NCI-H1417 (cell line): ENCODE results near the gene CCDC141.

Experiments
- DNase-seq, 3 experiments: peaks; one replicate each; lab custom pipeline; 2025; lab: John Stamatoyannopoulos, UW

The CCDC141 gene

DNA sequence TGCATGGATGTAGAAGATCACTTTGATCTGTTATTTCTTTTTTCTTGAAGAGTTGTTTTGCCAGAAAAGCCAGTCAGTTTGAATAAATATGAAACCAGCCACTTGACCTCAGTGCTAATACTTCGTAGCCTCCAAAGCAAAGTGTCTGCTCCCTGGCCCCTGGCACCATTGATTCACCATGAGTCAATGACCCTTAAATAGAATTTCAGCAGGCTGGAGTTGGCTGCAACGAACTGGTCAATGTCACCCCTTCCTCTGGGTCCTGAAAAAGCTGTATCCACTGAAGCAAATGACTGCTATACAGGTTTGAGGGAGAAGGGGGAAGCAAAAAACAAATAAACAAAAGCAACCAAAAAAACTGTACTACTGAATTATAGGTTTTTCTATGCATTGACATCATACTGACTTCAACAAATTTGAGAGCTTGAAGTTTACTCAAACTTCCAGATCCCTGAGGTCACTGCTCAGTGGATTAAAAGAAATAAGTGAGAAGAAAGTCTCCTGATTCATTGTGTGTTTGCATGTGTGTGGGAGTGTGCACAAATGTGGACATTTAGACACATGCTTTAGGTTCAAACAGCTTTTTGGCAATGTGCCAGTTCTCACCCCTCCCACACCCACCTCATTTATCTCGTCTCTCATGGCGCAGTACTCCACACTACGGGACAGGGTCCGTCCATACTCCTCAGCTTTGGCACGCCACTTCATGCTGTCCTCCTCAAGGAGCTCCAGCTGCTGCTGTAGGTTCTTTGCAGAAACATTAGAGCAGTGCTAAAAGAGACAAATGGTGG lies 184.6 kb downstream of the CCDC141 start:
- peak in 2 of 3 experiments; percentile 50 to 76 for DNase-seq

DNA sequence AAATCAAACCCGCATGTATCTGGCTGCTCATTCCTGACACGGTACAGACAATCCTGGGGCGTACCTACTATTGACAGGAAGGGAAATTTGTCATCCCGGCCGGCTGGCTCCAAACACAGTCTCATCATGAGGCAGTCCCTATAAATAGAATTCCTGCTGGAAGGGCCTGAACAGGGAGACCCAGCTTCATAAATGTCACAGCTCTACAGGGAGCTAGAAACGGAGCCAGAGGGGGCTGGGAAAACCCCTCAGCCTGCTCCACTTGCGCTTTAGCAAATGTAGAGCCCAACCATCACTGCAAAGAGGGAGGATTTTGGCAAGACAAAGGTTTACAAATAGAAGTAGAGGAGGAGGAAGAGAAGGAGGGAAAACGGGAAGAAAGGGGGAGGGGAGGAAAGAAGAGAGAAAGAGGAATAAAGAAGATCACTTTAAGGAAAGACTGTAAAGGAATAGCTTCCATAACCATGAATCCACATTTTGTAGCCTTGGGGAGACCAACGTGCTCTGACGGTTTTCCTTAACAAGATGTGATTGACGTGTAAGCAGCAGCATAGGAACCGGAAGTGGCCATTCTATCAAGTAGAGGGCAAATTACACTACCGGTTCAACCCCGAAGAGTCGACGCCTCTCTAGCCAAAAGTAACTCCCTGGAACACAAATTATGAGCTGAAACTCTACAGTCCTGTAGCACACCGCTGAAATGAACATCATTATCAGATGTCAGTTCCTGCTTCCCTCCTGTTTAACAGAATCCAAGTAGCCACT lies 185.9 kb downstream of the CCDC141 start:
- no peak for DNase-seq

DNA sequence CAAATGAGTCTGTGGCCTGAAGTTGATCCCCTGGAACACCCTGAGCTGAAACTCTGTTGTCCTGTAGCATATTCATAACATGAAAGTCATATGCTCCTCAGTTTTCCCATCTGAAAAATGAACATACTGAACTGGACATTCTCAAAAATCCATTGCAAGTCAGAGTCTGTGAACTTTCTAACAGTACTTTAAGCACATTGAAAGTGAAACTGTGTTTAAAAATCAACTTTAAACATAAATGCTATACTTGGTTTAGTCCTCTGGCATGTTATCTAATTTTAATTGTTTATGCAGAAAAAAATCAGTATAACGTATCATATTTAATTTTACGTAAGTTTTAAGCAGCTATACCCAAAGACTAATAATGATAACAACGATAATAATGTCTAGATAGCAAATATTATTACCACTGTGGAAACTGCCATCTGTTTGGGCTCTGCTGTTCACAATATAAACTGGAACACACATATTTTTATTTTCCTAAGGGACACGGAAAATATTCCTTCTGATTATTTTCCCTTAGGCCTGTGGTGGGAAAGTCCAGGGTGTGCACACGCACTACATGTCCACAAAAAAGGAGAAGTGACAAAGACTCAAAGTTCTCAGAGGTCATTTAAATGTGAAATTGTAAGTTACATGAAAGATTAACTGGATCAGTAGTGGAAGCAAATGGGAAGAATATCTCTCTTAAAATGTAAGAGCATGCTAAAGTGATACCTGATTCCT lies 186.6 kb downstream of the CCDC141 start:
- no peak for DNase-seq

DNA sequence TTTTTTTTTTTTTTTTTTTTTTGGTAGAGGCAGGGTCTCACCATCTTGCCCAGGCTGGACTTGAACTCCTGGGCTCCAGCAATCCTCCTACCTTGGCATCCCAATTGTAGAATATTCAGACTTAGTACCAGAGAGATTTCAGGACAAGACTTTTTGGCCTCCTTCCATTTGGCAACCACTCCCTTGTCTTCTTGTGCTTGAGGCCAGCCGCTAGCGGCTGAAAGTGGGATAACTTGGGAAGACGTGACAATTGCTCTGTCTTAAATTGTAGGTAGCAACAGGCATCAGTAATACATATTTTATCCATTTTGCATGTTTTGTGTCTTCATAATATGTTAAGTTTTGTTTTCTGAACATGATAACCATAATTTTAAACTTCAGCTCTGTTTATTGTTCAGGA lies 189.4 kb downstream of the CCDC141 start:
- no peak for DNase-seq

- DNase-seq = no peak
These were observed 190.2 kb downstream of the CCDC141 start for GRCh38 chr2:178859730-178860129.

DNA sequence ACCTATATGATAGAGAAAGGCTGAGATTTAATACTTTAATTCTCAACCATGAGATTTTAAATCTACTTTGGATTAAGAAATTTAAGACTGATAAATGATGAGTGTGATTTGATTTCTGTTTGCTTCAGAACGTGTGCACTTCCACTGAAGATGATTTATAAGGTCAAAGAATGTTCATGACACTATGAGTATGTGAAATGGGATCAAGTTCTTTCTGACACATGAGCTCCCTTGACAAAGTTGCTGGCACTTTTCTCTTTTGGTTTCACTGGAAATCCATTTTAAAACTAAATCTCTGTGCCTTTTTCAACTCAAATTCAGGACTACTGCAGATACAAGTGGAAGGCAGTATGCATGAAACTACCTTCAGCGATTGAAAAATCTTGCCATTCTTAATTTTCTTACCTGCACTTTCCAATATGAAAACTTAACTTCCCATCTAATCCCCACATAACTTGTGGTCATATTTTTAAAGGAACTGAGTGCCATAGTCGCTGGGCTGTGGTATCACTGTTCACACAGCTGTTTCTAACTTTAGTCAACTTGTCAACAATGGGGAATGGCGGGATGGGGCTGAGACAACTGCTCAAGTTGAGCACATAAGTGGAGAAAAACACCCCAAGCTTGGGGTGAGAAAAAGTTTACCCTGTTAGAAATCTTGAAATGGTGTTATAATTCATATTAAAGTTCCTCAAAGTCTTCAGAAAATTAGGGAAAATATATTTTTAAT lies 190.9 kb downstream of the CCDC141 start:
- no peak for DNase-seq

- no peak for DNase-seq
These were observed 194.8 kb downstream of the CCDC141 start for GRCh38 chr2:178855151-178855550.

DNA sequence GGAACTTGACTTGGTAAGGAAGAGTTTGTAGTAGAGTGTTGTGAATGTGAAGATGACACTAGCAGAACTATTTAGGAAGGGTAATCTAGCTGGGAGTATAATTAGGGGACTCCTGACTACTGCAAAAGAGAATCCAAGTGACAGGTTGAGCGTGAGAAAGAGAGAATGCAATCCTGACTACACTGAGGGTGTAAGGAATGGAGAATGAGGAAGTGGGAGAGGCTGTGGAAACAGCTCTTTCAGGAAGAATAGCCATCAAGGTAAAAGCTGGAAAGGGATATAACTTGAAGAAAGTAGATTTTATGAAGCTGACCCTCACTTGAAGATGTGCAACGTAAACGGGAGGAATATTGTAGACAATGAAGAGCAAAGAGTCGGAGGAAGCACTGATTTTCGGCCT lies 201.6 kb downstream of the CCDC141 start:
- DNase-seq = no peak

DNA sequence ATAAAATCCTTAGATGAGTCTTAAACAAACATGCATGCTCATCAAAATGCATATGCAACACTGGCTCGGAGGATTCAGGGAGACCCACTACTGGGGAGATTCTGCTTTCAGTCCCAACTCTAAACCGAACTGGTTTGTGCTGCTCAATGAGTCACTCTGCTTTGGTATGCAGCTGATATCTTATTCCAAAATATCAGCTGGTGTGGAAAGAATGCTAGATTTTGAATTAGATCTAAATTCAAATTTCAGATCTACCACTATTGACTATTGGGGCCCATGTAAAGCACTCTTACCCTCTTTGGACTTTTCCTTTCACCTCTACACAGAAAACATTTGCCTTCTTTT lies 203.5 kb downstream of the CCDC141 start:
- DNase-seq = no peak

DNA sequence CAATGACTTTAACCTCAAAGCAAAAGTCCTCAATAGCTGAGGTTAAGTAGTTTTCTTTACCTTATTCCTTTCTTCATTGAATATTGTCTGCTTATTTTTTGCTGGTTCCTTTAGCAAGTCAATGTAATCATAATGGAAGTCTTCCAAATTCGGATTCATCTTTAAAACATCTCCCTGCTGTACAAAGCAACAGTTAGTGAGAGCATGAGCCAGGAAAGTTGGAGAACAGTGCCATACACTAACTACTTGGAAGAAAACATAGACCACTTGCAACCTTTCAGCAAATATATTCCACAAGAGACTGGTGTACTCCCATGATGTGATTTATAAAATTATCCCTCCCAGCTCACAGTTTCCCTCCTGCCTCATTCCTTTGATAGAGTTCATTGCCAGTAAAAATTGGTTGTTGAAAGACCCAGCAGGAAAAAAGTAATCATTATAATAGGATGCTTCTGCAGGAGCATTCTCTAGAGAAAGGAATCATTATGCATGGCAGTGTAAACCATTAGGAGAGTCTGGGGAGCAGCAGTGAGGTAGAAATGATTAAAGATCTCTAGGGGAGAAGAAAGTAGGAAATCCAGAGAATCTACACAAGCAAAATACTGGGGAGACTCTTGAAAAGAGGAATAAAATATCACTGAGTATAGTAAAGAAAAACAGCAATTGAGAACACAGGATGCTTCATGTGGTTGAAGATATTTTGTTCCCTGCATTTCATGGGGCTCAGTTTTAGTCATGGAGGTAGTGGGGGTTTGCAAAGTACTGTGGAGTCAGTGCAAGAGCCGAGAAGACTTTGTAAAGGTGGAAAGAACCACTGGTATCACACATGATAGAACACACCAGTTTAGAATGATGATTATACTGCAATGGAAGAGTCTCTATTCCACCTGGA lies 204.1 kb downstream of the CCDC141 start:
- DNase-seq = peak in 1 of 3 experiments; percentile 35

GRCh38 chr2:178844701-178845100 lies 205.2 kb downstream of the CCDC141 start:
- DNase-seq = peak in 1 of 3 experiments; percentile 44

- DNase-seq = peak in 1 of 3 experiments; percentile 44
These were observed 205.7 kb downstream of the CCDC141 start for GRCh38 chr2:178844269-178844668.

DNA sequence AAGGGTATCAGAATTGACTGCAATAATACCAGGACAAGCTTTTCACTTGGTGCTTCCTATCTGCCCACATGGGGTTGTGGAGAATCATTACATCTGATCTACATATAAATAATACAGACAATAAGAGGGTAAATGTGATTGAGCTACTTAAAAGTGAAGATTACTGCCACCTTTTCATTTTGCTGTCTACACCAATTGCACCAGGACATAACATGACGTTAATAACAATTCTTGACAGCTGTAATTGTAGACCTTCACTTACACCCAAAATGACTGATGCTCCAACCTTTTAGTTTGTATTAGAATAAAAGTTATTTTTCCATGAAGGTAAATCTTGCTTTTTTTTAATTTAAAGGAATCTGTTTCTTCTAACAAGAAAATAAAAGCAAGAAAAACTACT lies 206.2 kb downstream of the CCDC141 start:
- DNase-seq = peak in 1 of 3 experiments; percentile 52

DNA sequence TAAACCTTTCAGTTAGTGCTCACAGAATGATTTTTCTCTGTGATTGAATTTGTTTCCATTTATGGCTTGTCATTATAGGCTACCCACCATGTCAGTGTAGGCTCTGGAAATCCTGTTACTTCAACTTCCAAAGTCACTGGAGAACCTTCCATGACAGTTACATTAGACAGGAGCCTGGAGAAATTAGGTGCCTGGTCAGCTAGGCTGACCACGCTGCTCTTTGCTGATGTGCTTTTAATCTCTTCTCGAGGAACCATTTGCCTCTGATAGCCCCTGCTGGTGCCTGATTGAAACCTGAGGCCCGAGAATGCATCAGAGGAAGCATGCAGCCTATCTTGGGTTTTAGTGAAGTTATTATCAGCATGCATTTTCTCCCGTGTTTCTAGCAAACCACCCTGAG lies 213.1 kb downstream of the CCDC141 start:
- no peak for DNase-seq

DNA sequence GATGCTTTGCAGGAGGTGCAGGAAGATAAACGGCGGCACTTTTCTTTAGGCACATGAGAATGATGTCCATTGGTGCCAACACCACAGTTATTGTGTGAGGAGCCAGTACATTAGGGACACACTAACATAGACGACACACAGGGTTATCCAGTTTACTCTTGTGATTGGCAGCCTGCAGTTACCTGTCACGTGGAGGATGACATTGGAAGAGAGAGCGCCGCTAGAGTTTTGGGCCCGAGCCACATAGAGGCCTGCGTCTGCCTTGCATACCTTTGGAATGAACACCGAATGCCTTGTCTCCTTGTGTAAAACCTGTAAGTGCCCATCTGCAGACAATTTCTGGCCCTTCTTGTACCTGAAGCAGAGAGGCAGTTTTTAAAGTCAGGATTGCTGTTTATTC lies 215.9 kb downstream of the CCDC141 start:
- no peak for DNase-seq

DNA sequence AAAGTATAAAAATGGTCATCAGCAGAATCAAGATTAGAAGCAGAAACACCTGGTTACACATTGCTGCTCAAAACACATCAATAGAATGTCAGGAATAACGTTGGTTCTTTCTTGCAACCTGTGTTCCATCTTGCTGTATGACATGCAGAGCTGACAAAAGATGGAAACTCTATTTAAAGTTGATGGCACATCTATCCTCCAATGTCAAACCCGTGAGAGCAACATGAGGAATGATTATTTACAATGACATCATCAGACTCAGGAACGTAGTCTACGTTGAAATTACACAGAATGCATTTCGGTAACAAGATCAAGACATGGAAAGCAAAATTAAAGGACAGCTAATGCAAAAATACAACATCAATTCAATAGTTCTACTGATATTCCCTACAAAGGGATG lies 216.6 kb downstream of the CCDC141 start:
- DNase-seq = no peak

- peak in 1 of 3 experiments; percentile 30 for DNase-seq
These were observed 219.5 kb downstream of the CCDC141 start for GRCh38 chr2:178830451-178830850.

GRCh38 chr2:178829981-178830380 lies 220.0 kb downstream of the CCDC141 start:
- DNase-seq = no peak

DNA sequence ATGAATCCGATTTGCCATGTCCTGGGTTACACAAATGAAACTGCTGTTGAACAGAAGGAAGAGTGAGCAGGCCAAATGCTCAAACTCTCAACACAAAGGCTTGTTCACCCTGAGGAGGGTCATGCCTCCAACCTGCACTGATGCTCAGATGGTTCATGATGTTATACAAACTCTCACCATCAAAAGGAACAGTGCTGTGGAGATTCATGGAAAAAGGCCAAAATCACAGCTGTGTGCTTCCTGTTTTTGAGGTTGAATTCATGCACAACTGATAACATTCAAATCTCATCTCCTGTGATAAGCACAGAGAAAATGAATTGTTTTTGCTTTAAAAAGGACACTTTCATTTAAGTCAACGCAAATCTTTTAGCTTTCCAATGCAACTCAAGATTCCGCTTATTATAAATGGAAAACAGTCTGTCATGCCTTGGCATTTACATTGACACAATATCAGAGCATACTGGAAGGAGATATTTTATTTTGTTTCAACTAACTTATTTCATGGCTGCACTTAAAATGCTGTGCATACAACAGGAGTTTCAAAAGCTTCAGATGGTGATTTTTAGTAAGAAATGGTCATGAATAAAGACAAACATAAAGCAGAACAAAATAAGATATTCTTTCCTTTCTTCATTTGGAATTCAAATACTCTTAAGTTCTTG lies 220.5 kb downstream of the CCDC141 start:
- no peak for DNase-seq

GRCh38 chr2:178828486-178828881 lies 221.5 kb downstream of the CCDC141 start:
- DNase-seq = no peak
